Measurements from ENCODE around the gene OMG. TPM values are rescaled to one million over a fixed set of nuclear protein-coding genes. Genes with fewer than 3 reads are reported as not detected.

The OMG gene
- polyA plus RNA-seq, 3 donors from 2014 or later: 0.28 to 0.40 TPM; not detected in 1

DNA sequence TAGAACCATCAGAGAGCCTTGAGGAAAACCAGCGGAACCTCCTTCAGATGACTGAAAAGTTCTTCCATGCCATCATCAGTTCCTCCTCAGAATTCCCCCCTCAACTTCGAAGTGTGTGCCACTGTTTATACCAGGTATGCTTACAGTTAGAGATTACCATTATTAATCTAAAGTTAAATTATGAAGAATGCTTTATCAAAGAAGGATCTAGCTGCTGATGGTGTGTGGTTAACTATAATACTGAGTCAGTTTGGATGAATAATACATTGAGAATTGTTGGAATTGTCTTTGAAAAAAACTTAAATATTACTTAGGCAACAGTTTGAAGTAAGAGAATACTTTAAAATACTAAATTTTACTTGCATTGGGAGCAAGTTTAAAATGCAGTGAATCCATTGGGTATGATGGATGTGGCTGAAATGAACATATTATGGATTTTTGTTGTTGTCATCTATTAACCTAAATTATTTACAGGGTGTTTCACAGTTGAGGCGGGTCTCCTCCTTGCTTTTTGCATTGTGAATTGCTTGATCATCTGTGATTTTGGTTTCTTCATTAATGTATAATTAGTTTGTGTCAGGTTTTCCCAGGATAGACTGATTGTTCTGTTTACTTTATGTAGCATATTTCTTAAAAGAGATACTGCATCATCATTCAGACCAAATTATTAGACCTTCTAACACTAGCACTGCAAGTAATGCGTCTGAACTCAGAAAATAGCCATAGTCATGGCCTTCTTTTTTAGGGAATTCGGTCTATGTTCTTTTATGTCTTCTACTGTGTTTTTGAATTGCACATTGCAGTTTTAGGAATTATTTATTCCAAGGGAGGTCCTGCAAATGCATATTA lies 47.8 kb downstream of the OMG start:
- peaks cover 9 to 12% of the 10 kb centered on the region in 2 donors for H3K4me1 Mint-ChIP-seq
- peaks cover 0 to 26% (median 17%) of the 10 kb centered on the region in 3 donors for H3K36me3 Mint-ChIP-seq
- H3K9me3 Mint-ChIP-seq: no peaks in the 10 kb centered on the region
- H3K27me3 Mint-ChIP-seq (ENCODE audit: low read depth in 3 of 3): peaks cover 0 to 2% (median 0%) of the 10 kb centered on the region in 3 donors
- H3K27ac Mint-ChIP-seq: peak overlapping the region in 2 of 6 donors; percentile 23 to 42
- H3K4me3 Mint-ChIP-seq: no peak overlapping the region
- no peak for DNase-seq

Other genes with a start within 250 kb of the OMG start
- gene NF1, start 202.3 kb downstream of the OMG start, polyA plus RNA-seq: 1 to 10 TPM; 2.1 to 4.7 (median 3.5) TPM
- 10 to 100 TPM; 43.4 to 78.4 (median 66.4) TPM for gene EVI2B, start 16.8 kb upstream of the OMG start, polyA plus RNA-seq
- gene EVI2A, start 24.4 kb upstream of the OMG start, polyA plus RNA-seq: 10 to 100 TPM; 38.2 to 57.0 (median 45.0) TPM
- gene RAB11FIP4, start 94.4 kb upstream of the OMG start, polyA plus RNA-seq: 10 to 100 TPM; 14.2 to 41.8 (median 22.1) TPM

Measured in immature natural killer cell (primary cell).